Activated CD8-positive, alpha-beta memory T cell treated with anti-CD3 and anti-CD28 coated beads, Interleukin-2, amount 50 U/mL, for 24 hours (primary cell): ENCODE data around the gene AGBL4.

Experiments used
- DNase-seq: peaks from one replicate; pipeline ENCODE4 v3.0.0-alpha.2; 2020; ENCODE audit errors: extremely low read depth

AGBL4 gene

DNA sequence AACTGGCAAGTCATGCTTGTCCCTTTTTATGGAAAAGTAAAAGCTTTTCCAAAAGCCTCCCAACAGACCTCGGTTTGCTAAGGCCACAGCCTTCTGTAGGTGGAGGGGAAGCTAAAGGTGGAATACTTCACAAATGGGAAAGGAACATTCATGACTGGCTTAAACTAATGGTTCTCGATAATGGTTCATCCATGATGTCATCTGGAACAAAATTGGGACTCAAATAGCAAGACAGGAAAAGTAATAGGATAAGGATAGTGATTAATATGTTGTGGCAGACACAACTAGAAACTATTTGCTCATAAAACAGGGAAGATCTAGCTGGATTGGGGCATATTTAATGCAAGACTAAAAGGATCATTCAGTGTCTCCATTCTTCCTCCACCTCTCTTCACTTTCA is 1535.0 kb downstream of the AGBL4 start:
- DNase-seq, result no peak
